PC-3 (cell line): ENCODE results near the gene SLC16A8.

Source experiments
- EZH2 ChIP-seq: fragments of 300-600 bp; sonication (generic); IDR thresholded peaks from one replicate; pipeline ENCODE4 v1.6.1; 2017; ENCODE audit warnings: antibody characterized with exemption, mild to moderate bottlenecking, low read length; ENCODE audit not compliant: unreplicated experiment
- TF ChIP-seq, protein P1 (sequence below): fragments of 300-600 bp; sonication (generic); conservative IDR thresholded peaks from 2 replicates; pipeline ENCODE4 v1.5.1; 2017; ENCODE audit warnings: antibody characterized with exemption, low read depth, mild to moderate bottlenecking, low read length

DNA sequence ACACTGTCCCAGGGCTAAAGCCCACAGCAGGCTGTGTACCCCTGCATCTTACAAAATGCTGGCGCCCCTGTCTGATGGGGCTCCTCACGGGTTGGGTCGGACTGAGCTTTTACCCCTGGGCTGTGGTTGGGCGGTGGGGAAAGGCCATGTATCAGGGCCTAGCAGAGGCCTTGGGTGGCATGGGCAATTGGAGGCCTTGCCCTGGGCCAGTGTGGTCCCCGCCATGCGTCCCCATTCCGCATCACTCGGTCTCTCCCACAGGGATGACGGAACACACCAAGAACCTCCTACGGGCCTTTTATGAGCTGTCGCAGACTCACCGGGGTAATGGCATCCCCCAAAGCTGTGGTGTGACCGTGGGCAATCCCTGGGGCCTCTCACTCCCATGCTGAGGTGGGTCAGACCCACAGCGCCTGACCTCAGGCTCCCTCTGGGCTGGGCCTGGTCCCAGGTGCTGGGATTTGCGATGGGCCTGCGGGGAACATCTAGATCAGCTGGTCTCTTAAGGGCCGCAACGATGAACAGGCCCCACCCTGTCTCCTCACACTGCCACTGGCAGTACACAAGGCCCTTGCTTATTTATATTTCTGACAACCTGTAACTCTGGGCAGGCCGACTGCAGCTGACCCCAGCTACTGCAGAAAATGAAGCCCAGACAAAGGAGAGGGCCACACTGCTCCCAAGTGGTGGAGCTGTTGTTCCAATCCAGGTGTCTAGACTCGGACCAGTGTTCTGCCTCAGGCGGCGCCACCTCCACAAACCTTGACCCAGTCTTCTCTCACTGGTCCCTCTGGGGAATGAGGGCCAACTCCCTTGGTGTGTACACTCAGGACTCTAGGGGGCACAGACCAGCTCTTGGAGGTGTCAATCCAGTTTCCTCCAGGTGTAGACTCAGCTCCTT is 12.3 kb downstream of the SLC16A8 start:
- TF ChIP-seq, protein P1, sequence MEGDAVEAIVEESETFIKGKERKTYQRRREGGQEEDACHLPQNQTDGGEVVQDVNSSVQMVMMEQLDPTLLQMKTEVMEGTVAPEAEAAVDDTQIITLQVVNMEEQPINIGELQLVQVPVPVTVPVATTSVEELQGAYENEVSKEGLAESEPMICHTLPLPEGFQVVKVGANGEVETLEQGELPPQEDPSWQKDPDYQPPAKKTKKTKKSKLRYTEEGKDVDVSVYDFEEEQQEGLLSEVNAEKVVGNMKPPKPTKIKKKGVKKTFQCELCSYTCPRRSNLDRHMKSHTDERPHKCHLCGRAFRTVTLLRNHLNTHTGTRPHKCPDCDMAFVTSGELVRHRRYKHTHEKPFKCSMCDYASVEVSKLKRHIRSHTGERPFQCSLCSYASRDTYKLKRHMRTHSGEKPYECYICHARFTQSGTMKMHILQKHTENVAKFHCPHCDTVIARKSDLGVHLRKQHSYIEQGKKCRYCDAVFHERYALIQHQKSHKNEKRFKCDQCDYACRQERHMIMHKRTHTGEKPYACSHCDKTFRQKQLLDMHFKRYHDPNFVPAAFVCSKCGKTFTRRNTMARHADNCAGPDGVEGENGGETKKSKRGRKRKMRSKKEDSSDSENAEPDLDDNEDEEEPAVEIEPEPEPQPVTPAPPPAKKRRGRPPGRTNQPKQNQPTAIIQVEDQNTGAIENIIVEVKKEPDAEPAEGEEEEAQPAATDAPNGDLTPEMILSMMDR, result 0 out of 2 replicates have a peak, but pooled peaks have one; percentile 8
- no peak for TF ChIP-seq EZH2
